Endothelial cell of umbilical vein (primary cell): ENCODE results near the gene SUFU. TPM values are rescaled to one million over a fixed set of nuclear protein-coding genes. Genes with fewer than 3 reads are reported as not detected.

ENCODE experiments used
- BruUV-seq: library from RNA; stranded (reverse); fragments of 400-500 nt; replicated peaks from 2 replicates; lab custom pipeline; 2021; lab: Mats Ljungman, UMichigan
- CTCF ChIA-PET: fragments of 300-600, 350-600 bp; sonication (Branson Sonifier 250); formaldehyde crosslinking; loops from one replicate; lab custom pipeline; 2021; ENCODE audit warnings: antibody characterized with exemption, inconsistent platforms; lab: Charles Lee
- POLR2A ChIA-PET: fragments of 300-600, 350-600 bp; sonication (Branson Sonifier 250); formaldehyde crosslinking; loops from one replicate; lab custom pipeline; 2021; ENCODE audit warnings: antibody characterized with exemption, inconsistent platforms; lab: Charles Lee
- DNase-seq: peaks from one replicate; pipeline ENCODE4 v3.0.0-alpha.2; 2011; ENCODE audit warnings: low read depth, low spot score
- FAIRE-seq: peaks from 2 replicates; lab custom pipeline; 2011; peaks lifted over from hg19 to GRCh38; lab: Jason Lieb, UNC
- H2AFZ ChIP-seq: 2 replicates; pipeline ENCODE4 v1.6.0; 2012; ENCODE audit warnings: low read depth, low read length, control low read depth, inconsistent platforms
- H3K27ac ChIP-seq: 2 replicates; pipeline ENCODE4 v1.5.1; 2011; ENCODE audit warnings: low read depth, mild to moderate bottlenecking, control low read depth, low read length, moderate library complexity; ENCODE audit not compliant: insufficient read depth
- H3K27me3 ChIP-seq, 2 experiments: 2 replicates each; pipeline versions ENCODE4 v1.6.0 to v1.6.1; 2011; ENCODE audit warnings: low read length in 2 of 2, mixed read lengths in 1 of 2; ENCODE audit not compliant: control insufficient read depth in 2 of 2, insufficient read depth in 2 of 2
- H3K36me3 ChIP-seq, 2 experiments: 2 replicates in 1 of 2; 3 replicates in 1 of 2; pipeline ENCODE4 v1.5.1; 2011; ENCODE audit warnings: low read length in 2 of 2, mild to moderate bottlenecking in 1 of 2, moderate library complexity in 1 of 2; ENCODE audit not compliant: control insufficient read depth in 2 of 2, insufficient read depth in 2 of 2; ENCODE audit errors: extremely low read depth in 1 of 2
- H3K4me1 ChIP-seq: 3 replicates; pipeline ENCODE4 v1.5.1; 2011; ENCODE audit warnings: mild to moderate bottlenecking, low read length; ENCODE audit not compliant: control insufficient read depth, insufficient read depth; ENCODE audit errors: extremely low read depth
- H3K4me2 ChIP-seq: 2 replicates; pipeline ENCODE4 v1.6.1; 2011; ENCODE audit warnings: low read length, control low read depth, mixed read lengths; ENCODE audit not compliant: insufficient read depth
- H3K4me3 ChIP-seq, 3 experiments: fragments of 200-600 bp in 1 of 3; sonication (generic), shearing (Covaris generic) in 1 of 3; replicated peaks in 1 of 3; 2 replicates each; pipeline ENCODE4 v1.5.1; 2011 to 2016; ENCODE audit warnings: control low read depth in 3 of 3, low read length in 3 of 3, mild to moderate bottlenecking in 2 of 3, inconsistent platforms in 1 of 3, low read depth in 1 of 3, moderate library complexity in 1 of 3; ENCODE audit not compliant: insufficient read depth in 1 of 3
- H3K79me2 ChIP-seq: 2 replicates; pipeline ENCODE4 v1.6.0; 2012; ENCODE audit warnings: low read length, inconsistent platforms; ENCODE audit not compliant: control insufficient read depth, insufficient read depth
- H3K9ac ChIP-seq: replicated peaks from 2 replicates; pipeline ENCODE3; 2011; ENCODE audit warnings: low read length, control low read depth; ENCODE audit not compliant: insufficient read depth; ENCODE audit errors: extremely low read depth
- H3K9me1 ChIP-seq: replicated peaks from 3 replicates; pipeline ENCODE4 v1.6.0; 2011; ENCODE audit warnings: mild to moderate bottlenecking, low read length; ENCODE audit not compliant: control insufficient read depth, insufficient read depth; ENCODE audit errors: extremely low read depth
- H3K9me3 ChIP-seq: replicated peaks from 2 replicates; pipeline ENCODE4 v1.5.1; 2012; ENCODE audit warnings: low read length, inconsistent platforms; ENCODE audit not compliant: control insufficient read depth, insufficient read depth
- H4K20me1 ChIP-seq: replicated peaks from 2 replicates; pipeline ENCODE3; 2011; ENCODE audit warnings: mild to moderate bottlenecking, low read length; ENCODE audit not compliant: control insufficient read depth, insufficient read depth; ENCODE audit errors: extremely low read depth
- CTCF ChIP-seq, 2 donors: IDR thresholded peaks; 1 replicate in 1 of 2; 2 replicates in 1 of 2; pipeline ENCODE4 v1.5.1; 2011; ENCODE audit warnings: low read length in 2 of 2, mild to moderate bottlenecking in 2 of 2, moderate library complexity in 2 of 2, control low read depth in 1 of 2, inconsistent platforms in 1 of 2, low read depth in 1 of 2; ENCODE audit not compliant: insufficient read depth in 1 of 2; ENCODE audit errors: extremely low read depth in 1 of 2
- EZH2 ChIP-seq: IDR thresholded peaks from 2 replicates; pipeline ENCODE4 v1.6.1; 2012; ENCODE audit warnings: borderline replicate concordance, low read depth, mild to moderate bottlenecking, moderate library complexity, low read length, inconsistent platforms; ENCODE audit not compliant: severe bottlenecking
- FOS ChIP-seq: IDR thresholded peaks from 2 replicates; pipeline ENCODE4 v1.6.1; 2011; ENCODE audit warnings: mild to moderate bottlenecking, low read length, moderate library complexity, borderline replicate concordance; ENCODE audit not compliant: insufficient read depth
- GATA2 ChIP-seq: IDR thresholded peaks from 2 replicates; pipeline ENCODE4 v1.7.0; 2011; ENCODE audit warnings: low read depth, mild to moderate bottlenecking, moderate library complexity, mixed read lengths, low read length; ENCODE audit not compliant: insufficient read length, insufficient read depth
- JUN ChIP-seq: IDR thresholded peaks from 2 replicates; pipeline ENCODE4 v1.6.1; 2011; ENCODE audit warnings: borderline replicate concordance, low read depth; ENCODE audit not compliant: insufficient read length, insufficient read depth
- MAX ChIP-seq: IDR thresholded peaks from 2 replicates; pipeline ENCODE4 v1.6.1; 2011; ENCODE audit not compliant: insufficient read depth, insufficient read length
- MYC ChIP-seq: IDR thresholded peaks from one replicate; pipeline ENCODE4 v1.6.1; 2011; ENCODE audit warnings: mild to moderate bottlenecking, low read depth, low read length
- POLR2A ChIP-seq: IDR thresholded peaks from 2 replicates; pipeline ENCODE4 v1.6.1; 2012; ENCODE audit warnings: low read depth, mild to moderate bottlenecking, control low read depth, low read length
- POLR2AphosphoS5 ChIP-seq: IDR thresholded peaks from 2 replicates; pipeline ENCODE4 v1.6.1; 2012; ENCODE audit warnings: low read depth, mild to moderate bottlenecking, control low read depth, low read length, moderate library complexity; ENCODE audit not compliant: insufficient read depth
- dilution Hi-C: fragments of 300-500 bp; cut with MboI; formaldehyde crosslinking; loops from one replicate; pipeline ENCODE4 v1.15.0; 2019; ENCODE audit warnings: low sequenced_read_pairs; ENCODE audit not compliant: extremely low pct_ligation_motif_present
- intact Hi-C: fragments of 100-400 bp; cut with micrococcal nuclease; formaldehyde crosslinking; loops from one replicate; pipeline ENCODE4 v1.10.0; 2022
- polyA plus RNA-seq, 4 experiments: library from polyadenylated mRNA; depleted of rRNA in 3 of 4; stranded (reverse) in 3 of 4; unstranded in 1 of 4; fragments of >200 nt; gene quantifications; 2 replicates each; pipeline versions ENCODE4 v1.2.1 to v1.2.3, GENCODE V29; 2011 to 2012; ENCODE audit warnings: missing spikeins in 1 of 4
- total RNA-seq: library from RNA; stranded (reverse); gene quantifications from 2 replicates; pipeline ENCODE4 v1.2.3, GENCODE V29; 2021

SUFU gene
- total and polyA plus RNA-seq, 2 donors (not counting 3 experiments of a cell fraction or from before 2014, with no cell fraction given), result 10.1 to 16.3 TPM

DNA sequence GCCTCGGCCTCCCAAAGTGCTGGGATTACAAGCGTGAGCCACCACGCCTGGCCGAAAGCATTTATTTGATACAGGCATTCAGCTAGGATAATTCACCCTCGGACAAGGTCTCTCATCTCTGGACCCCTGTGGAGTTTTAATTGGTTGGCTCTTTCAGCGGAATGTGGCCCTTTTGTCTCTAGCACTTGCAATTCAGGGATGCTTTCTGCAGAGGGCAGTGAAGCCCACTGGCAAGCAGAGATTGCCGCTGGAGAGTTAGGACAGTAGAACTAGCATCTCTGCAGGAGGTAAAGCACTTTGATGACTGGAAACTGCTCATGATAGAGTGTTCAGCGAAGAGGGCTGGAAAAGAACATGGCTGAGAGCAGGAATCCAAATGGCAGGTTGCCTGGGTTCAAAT lies 62.0 kb downstream of the SUFU start:
- no peaks in the 10 kb centered on the region for H3K9me3 ChIP-seq
- H3K4me3 ChIP-seq, result no peak overlapping the region
- H3K27me3 ChIP-seq, result no peaks in the 10 kb centered on the region
- ChIA-PET POLR2A (no interaction called here), CTCF (interaction anchor here (0.9 to 3.3 kb wide), 2 partner anchors 12 to 18 kb away, joined by 3 to 11 read pairs; no protein-coding TSS in a partner anchor)
- no peak overlapping the region for H3K27ac ChIP-seq
- no peaks in the 10 kb centered on the region for H3K9me1 ChIP-seq
- H4K20me1 ChIP-seq, result no peaks in the 10 kb centered on the region
- H3K9ac ChIP-seq, result no peak overlapping the region
- DNase-seq (no peak), FAIRE-seq (no peak)
- H3K36me3 ChIP-seq, result no peaks in the 10 kb centered on the region
- dilution Hi-C loops (no loop called here), intact Hi-C loops (no loop called here)
- H3K4me2 ChIP-seq, result no peak overlapping the region
- no peaks in the 10 kb centered on the region for H3K79me2 ChIP-seq
- BruUV-seq, result no TSS peak
- H3K4me1 ChIP-seq, result no peaks in the 10 kb centered on the region
- TF ChIP-seq CTCF (IDR thresholded peaks at IDR 0.05; ENCODE audit: extremely low read depth in 1 of 2, insufficient read depth in 1 of 2, low read depth in 1 of 2, low read length in 2 of 2) (no peak), MAX (no peak), POLR2AphosphoS5 (no peak), POLR2A (no peak), EZH2 (no peak), JUN (no peak), MYC (no peak), GATA2 (no peak), FOS (no peak)
- H2AFZ ChIP-seq, result no peak overlapping the region
